Measurements from ENCODE around the gene DNTT. TPM values are rescaled to one million over a fixed set of nuclear protein-coding genes. Genes with fewer than 3 reads are reported as not detected.

DNTT gene
- total RNA-seq, 1 donor from 2014 or later: not detected

- Histone ChIP-seq H3K4me3 (no peak overlapping the region), H3K9me3 (no peaks in the 10 kb centered on the region), H3K4me1 (peaks cover 28% of the 10 kb centered on the region), H3K27ac (no peak overlapping the region), H3K36me3 (no peaks in the 10 kb centered on the region), H3K27me3 (ENCODE audit: low read depth) (no peaks in the 10 kb centered on the region)
- DNase-seq: no peak
- no peak for TF ChIP-seq CTCF (IDR thresholded peaks at IDR 0.05)
- intact Hi-C loops (cut with DNase I): no loop called here
- ATAC-seq: peak; percentile 42 to 55
Measured at GRCh38 chr10:96260014-96260413, 44.2 kb upstream of the DNTT start.

GRCh38 chr10:96261132-96261531 is 43.1 kb upstream of the DNTT start:
- Histone ChIP-seq H3K9me3 (no peaks in the 10 kb centered on the region), H3K4me1 (peaks cover 28% of the 10 kb centered on the region), H3K27ac (no peak overlapping the region), H3K27me3 (ENCODE audit: low read depth) (no peaks in the 10 kb centered on the region), H3K4me3 (no peak overlapping the region), H3K36me3 (no peaks in the 10 kb centered on the region)
- ATAC-seq: no peak
- intact Hi-C loops (cut with DNase I): no loop called here
- no peak for TF ChIP-seq CTCF (IDR thresholded peaks at IDR 0.05)
- no peak for DNase-seq

GRCh38 chr10:96261930-96262329 is 42.3 kb upstream of the DNTT start:
- no peak for TF ChIP-seq CTCF (IDR thresholded peaks at IDR 0.05)
- DNase-seq (no peak), ATAC-seq (no peak)
- Histone ChIP-seq H3K27ac (no peak overlapping the region), H3K36me3 (no peaks in the 10 kb centered on the region), H3K27me3 (ENCODE audit: low read depth) (no peaks in the 10 kb centered on the region), H3K4me3 (no peak overlapping the region), H3K4me1 (peaks cover 28% of the 10 kb centered on the region), H3K9me3 (no peaks in the 10 kb centered on the region)
- intact Hi-C loops (cut with DNase I): no loop called here

GRCh38 chr10:96263176-96263575 is 41.1 kb upstream of the DNTT start:
- no peak for TF ChIP-seq CTCF (IDR thresholded peaks at IDR 0.05)
- intact Hi-C loops (cut with DNase I): no loop called here
- no peaks in the 10 kb centered on the region for H3K36me3 ChIP-seq
- no peak overlapping the region for H3K4me3 ChIP-seq
- DNase-seq (no peak), ATAC-seq (no peak)
- no peaks in the 10 kb centered on the region for H3K27me3 ChIP-seq (ENCODE audit: low read depth)
- H3K9me3 ChIP-seq: no peaks in the 10 kb centered on the region
- peaks cover 16% of the 10 kb centered on the region for H3K4me1 ChIP-seq
- no peak overlapping the region for H3K27ac ChIP-seq

GRCh38 chr10:96263669-96264068 is 40.6 kb upstream of the DNTT start:
- intact Hi-C loops (cut with DNase I): no loop called here
- peaks cover 12% of the 10 kb centered on the region for H3K4me1 ChIP-seq
- DNase-seq (no peak), ATAC-seq (no peak)
- no peaks in the 10 kb centered on the region for H3K27me3 ChIP-seq (ENCODE audit: low read depth)
- H3K36me3 ChIP-seq: no peaks in the 10 kb centered on the region
- H3K9me3 ChIP-seq: no peaks in the 10 kb centered on the region
- no peak for TF ChIP-seq CTCF (IDR thresholded peaks at IDR 0.05)
- H3K4me3 ChIP-seq: no peak overlapping the region
- H3K27ac ChIP-seq: no peak overlapping the region

- Histone ChIP-seq H3K27ac (no peak overlapping the region), H3K36me3 (no peaks in the 10 kb centered on the region), H3K4me3 (no peak overlapping the region), H3K4me1 (peaks cover 4% of the 10 kb centered on the region), H3K9me3 (no peaks in the 10 kb centered on the region), H3K27me3 (ENCODE audit: low read depth) (no peaks in the 10 kb centered on the region)
- ATAC-seq (no peak), DNase-seq (no peak)
- TF ChIP-seq CTCF (IDR thresholded peaks at IDR 0.05): no peak
- intact Hi-C loops (cut with DNase I): no loop called here
Measured at GRCh38 chr10:96264938-96265337, 39.3 kb upstream of the DNTT start.
